ENCODE data around the gene CNTROB.

- TF ChIP-seq, protein P1, sequence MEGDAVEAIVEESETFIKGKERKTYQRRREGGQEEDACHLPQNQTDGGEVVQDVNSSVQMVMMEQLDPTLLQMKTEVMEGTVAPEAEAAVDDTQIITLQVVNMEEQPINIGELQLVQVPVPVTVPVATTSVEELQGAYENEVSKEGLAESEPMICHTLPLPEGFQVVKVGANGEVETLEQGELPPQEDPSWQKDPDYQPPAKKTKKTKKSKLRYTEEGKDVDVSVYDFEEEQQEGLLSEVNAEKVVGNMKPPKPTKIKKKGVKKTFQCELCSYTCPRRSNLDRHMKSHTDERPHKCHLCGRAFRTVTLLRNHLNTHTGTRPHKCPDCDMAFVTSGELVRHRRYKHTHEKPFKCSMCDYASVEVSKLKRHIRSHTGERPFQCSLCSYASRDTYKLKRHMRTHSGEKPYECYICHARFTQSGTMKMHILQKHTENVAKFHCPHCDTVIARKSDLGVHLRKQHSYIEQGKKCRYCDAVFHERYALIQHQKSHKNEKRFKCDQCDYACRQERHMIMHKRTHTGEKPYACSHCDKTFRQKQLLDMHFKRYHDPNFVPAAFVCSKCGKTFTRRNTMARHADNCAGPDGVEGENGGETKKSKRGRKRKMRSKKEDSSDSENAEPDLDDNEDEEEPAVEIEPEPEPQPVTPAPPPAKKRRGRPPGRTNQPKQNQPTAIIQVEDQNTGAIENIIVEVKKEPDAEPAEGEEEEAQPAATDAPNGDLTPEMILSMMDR (IDR thresholded peaks at IDR 0.05): no peak
- TF ChIP-seq POLR2A (IDR thresholded peaks at IDR 0.05): no peak
Observed at GRCh38 chr17:7943291-7943690, 11.3 kb downstream of the CNTROB start.

Data from adrenal gland (tissue), 5 donors.